DMS153 treated with DMSO at 0.1 percent for 48 hours (cell line): ENCODE measurements around the gene LRP8.

Experiments used
- DNase-seq: peaks from one replicate; lab custom pipeline; 2025; ENCODE audit not compliant: unreplicated experiment; lab: John Stamatoyannopoulos, UW

Gene LRP8

DNA sequence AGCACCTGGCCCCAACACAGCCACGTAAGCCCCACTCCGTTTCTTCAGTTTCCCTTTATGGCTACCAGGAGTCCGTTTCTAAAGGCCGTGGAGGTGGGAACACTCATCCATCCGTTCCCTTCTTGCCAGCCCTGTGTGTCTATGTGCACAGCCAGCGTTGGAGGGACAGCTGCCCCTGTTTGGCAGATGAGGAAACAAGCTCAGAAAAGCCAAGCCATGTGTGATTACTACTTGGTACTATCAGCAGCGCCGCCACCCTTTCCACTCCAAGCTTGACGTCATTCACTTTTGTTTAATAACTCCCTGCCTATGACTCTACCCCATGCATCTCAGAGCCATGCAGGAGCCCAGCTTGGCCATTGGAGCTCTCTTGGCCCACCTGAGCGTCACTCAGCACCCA lies 3.5 kb downstream of the LRP8 start:
- no peak for DNase-seq

DNA sequence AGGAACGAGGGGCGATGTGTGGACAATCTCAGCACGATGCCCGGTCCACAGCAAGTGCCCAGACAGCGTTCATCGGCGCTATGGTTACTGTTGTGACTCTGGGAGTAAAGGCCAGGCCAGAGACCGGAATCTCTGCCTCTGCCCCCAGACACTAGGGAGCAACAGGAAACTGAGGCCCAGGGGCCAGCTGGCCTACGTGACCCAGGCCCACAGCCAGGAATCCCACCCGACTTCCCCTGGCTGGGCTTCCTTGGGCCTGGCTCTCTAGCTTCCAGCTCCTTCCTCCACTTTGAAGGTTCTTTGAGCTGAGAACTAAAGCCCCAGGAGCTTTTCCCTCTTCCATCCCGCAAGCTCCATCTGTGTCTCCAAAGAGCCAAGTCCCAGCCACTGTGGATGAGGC lies 4.6 kb downstream of the LRP8 start:
- DNase-seq, result no peak

DNA sequence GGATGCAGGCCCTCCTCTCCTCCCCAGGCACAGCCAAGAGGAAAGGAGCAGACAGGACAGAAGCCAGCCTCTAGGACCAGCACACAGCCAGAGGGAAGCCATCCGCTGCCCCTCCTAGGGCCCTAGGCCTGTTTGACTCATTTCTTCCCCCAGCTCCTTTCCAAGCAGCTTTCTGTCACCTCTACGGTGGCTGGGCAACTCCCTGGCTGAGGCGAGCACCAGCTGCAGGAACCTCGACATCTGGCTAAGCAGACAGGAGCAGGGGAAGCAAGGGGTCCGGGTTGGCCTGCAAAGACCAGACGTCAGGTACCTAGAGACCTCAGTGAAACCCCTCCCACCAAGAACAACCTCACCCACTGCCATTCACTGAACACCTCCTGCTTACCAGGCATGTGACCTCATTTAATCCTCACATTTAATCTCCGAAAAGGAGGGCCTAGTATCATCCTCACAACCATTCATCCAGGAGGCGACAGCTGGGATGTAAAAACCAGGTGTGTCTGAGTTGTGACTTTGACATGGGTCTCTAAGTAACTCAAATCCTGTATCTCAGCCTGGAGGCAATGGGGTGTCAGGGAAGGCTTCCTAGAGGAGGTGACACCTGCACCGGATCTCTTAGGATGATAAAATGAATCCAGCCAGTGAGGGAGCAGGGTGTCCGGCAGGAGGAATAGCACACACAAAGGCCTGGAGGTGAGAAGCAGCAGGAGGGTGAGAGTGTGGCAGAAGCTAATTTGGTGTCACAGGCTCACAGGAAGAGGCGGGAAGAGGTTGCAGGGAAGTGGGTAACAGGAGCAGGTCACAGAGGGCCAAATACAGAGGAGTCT lies 5.9 kb downstream of the LRP8 start:
- no peak for DNase-seq

DNA sequence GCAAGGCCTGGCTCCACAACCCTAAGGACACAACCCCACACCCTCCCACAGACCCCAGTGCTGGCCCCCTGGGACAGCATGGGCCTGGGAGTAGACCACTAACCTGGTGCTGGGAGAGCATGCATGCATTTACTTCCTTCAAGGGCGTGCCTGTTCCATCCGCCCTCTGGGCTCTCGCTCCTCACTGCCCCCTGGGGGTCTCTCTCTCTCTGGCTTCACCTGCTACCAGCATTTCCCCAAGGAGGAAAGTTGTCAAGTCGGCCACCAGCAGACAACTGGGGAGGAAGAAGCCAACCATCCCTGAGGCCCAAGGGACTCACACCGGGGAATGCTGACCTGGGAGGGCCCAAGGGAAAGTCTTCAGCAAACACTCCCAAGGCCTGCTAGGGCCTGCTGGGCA lies 6.5 kb downstream of the LRP8 start:
- DNase-seq, result no peak

DNA sequence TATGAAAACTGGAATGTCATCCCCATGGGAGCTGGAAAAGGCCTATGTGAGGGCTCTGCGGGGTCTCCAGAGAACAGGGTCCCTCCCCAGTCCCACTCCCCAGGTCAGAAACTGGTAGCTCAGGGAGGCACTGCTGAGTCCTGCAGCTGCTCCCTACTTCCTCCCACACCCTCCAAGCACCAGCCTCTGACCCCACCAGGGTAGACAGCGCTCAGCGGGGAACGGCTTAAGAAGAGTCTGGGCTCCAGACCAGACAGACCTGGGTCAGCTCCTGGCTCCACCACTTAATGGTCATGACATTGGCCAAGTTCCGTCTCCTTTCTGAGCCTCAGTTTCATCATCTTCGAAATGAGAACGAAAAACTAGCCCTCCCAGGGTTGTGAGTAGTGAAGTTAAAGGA lies 7.2 kb downstream of the LRP8 start:
- no peak for DNase-seq

DNA sequence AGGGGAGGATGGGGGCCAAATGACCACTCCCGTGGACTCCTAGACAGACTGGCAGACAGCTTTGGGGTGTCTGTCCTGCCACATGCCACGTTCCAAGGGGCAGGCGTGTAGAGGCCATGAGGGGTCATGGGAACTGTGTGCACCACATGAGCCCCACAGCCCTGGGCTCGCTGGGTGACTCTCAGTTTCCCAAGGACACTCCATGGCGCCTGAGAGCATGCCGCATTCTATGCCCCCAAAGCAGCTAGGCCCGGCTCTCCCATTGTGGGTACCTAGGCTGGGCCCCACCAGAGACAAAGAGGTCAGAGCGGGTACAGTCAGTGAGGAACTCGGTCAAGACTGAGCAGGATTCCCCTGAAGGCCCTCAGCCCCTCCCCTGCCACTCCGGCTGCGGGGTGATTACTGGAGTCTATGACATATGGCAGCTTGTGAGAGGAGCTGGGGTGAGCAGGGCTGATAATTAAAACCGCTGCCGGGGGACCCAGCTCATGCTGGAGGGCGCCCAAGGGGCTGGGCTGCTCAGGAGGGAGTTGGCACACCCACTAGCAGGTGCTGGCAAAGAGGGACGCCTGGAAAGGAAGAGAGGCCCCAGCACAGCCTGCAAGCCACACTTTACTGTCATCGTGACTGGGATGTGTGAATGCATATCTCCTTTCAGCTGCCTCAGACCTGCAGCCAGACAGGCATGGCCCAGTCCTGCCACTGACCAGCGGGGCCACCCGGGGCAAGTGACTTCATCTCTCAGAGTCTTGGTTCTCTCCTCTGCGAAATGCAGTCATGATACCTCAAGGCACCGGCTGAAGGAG lies 8.4 kb downstream of the LRP8 start:
- DNase-seq, result no peak

DNA sequence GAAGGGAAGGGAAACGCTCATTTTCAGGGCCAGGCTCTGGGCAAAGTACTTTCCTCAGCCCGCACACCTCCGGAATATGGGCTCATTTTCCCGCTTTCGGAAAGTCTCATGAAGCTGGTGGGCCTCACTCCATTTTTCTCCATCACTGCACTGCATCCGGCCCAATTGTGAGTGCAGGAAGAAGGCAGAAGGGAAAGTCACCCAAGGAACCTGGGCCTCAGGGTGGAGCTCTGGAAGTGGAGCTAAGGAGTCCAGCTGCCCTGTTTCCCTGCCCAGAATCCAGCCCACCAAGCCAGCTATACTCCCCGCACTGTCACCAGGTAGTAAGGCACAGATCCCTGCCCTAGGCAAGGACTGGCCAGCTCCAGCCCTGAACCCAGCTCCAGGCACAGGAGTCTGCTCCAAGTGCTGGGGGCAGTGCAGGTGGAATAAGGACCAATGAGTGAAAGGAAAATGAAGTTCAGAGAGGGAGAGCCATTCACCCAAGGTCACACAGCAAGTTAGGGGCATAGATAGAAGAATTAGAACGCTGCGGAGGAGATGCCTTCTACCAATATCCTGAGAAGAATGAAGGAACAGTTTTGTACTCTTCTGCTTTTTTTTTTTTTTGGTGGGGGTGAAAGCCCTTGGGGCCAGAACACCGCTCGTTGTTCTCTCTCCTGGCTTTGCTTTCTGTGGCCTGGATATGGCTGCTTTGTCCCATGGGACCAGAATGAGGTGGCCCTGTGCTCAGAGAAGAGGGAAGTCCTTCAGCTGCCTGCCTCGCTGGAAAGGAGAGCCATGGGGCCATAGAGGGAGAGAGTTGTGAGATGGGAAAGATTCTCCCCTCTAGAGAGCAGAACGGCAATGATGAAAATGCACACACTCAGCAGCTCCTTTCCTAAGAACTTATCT lies 10.0 kb downstream of the LRP8 start:
- DNase-seq, result no peak

DNA sequence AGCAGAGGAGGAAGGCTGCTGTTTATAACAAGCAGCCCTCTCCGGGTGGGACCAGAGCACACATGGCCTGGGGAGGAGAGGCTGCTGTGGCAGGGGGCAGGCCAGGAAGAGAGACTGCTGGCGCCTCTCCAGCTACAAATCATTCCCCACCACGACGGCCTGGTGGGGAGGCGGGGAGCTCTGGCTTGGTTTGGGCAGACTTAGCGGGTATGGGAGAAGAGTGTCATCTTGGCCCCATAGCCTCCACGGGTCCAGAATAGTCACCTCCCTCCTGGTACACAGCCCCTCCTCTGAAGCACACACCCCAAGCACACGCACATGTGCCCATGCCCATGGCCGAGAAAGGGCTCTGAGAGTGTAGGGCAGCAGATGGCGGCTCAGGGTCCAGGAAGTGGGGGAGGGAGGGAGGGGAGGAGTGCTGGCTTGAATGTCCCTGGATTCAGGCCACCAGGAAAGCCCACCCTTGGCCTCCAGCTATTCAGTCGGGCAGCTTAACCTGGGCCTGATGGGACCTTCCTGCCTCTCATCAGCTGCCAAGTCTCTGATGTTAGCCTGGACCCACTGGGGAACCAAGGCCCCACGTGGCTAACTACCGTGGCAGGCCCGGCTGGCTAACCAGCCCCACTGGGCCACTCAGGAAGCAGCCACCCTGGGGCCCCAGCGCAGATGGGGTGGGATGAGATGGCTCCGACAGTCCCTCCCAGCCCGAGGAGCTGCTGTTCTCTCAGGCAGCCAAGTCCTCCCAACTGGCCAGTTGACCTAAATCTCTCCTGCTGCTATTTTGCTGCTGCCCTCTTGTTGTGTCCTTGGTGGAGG lies 10.9 kb downstream of the LRP8 start:
- no peak for DNase-seq

DNA sequence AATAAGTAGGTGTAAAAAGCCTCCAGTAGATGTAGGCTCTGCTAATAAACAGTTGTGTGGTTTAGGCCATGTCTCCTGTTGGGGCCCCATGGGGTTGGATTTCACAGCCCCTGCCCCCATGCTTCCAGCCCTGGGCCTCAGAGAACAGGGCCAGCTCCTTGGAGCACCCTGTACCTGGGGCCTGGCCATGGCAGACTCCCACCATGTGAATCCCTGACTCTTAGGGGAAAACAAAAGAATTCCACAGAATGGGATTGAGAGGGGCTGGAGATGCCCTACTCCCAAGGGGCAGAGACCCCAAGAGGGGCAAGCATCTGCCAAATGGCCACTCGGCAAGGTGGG lies 11.5 kb downstream of the LRP8 start:
- DNase-seq, result no peak

DNA sequence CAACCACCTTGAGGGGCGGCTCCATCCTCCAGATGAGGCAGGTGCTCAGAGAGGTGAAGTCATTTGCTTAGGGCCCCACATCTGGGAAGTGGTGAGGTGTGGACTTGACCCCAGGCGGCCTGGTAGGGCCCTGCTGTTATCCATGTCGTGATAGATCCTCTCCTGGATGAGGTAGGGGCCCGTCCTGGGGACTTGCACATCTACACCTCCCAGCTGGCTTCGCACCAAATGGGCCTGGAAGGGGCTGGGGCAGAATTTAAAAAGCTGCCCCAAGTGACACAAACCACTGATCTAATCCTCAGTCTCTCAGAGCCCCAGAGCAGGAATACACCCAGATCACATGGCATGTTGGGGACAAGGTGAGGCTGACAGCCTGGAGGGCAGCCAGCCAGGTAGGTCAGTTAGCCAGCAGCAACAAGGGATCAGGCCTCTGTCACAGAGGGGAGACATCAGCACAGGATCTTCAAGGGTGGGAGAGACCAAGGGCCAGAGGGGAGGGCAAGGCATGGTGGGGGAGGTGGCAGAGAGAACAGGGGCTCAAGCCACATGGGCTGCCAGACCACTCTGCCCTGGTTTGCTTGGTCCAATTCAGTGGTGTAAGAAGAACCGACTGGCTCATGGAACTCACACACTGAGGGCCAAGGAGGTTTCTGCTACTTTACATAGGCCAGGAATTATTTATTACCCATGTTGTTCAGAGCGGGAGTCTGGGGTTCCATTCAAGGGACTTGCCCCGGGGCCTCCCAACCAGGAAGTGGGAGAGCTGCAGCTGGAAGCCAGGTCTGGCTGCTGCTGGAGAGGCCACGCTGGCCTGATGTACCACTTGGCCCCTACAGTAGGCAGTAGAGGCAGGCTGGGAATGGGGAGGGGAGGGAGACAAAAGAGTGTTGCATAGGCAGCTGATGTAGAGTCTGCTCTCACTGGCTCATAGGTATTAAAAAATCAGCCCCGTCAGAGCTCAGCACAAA lies 12.1 kb downstream of the LRP8 start:
- DNase-seq, result no peak

DNA sequence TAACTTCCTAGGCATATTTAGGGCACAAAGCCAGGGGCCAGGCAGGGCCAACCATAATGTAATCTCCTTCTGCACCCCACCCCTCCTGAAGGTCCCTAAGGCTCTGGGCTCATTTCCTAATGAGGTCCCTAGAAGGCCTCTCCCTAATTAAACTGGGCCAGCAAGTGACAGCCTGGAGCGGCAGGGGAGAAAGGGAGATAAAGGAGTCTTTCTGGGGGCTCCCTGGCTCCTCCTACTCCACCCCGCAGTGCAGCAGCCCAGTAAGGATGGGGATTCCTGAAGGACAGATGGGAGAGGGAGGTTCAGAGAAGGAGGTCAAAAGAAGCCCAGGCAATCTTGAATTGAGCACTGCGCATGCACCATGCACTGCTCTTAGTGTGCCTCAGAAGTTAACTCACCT lies 12.8 kb downstream of the LRP8 start:
- DNase-seq, result no peak

DNA sequence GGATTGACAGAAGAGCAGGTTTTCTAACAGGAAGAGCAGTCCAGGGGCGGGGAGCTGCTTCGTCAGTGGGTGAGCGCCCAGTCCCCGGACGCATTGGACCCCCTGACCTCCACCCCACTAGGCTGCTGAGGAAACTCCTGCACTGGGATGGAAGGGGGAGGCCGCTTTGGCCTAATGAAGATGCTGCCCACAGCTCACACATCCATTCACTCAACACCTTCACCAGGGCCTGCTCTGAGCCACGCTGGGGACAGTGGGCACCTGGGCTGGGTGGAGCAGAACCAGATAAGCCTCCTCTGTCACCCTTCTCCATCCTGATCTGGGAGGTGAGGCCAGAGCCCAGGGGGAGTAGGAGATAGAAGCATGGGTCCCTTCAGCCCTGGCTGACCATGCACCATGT lies 13.3 kb downstream of the LRP8 start:
- no peak for DNase-seq

DNA sequence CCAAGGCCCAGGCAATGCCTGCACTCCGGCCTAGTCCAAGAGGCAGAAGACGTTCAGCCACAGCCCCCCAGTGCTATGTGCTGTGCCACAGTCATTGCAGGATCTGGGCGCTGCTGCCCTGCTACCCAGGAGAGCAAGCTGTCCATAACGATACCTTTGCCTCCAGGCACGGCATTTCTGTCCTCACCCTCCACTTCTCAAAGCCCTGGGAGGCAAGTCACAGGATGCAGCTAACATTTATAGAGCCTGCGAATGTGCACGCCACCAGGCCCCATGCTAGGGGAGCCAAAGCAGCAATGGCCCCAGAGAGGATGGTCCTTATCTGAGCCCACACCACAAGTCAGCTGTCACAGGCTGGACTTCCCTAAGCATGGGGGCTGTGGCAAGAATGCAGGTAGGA lies 13.8 kb downstream of the LRP8 start:
- DNase-seq, result no peak

DNA sequence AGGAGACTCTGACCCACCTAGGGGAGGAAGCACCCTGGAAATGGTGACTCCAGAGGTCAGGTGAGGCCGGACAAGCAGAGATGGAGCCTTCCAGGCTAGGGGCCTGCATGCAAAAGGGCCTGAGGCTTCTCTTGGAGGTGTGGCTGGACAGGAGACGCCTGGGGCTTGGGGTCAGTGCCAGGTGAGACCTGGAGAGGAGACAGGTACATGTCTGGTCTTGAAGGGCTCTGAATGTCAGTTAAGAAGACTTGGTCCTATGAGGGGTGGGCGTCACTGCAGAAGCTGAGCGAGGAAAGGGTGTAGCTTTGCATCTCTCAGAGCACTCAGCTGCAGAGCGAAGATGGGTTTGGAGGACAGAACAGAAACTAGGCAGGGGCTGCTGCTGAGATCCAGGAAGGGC lies 14.3 kb downstream of the LRP8 start:
- DNase-seq, result no peak

DNA sequence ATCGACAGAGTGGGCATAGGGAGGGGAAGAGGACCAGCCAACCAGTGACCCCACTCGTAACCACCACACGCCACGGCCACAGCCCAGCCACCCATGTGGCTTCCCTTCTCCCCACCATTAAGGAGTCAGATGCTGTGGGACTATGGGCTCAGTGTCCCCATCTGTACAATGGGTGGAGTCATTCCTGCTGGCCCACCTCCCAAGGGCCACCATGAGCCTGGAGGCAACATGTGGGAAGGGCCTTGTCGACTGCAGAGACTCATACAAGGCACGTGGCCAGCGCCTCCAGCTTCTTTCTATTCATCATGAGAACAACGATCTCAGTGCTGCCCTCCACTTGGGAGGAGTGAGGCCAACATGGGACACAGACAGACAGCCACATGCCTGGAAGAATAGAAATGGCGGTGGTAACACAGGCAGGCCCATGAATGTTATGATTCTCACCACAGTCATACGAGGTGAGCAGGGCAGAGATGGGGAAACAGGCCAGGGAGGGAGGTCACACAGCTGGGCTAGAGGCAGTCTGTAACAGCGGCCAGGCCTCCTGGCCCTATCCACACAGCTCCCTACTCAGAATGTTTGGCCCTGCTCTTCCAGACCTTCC lies 16.1 kb downstream of the LRP8 start:
- no peak for DNase-seq

DNA sequence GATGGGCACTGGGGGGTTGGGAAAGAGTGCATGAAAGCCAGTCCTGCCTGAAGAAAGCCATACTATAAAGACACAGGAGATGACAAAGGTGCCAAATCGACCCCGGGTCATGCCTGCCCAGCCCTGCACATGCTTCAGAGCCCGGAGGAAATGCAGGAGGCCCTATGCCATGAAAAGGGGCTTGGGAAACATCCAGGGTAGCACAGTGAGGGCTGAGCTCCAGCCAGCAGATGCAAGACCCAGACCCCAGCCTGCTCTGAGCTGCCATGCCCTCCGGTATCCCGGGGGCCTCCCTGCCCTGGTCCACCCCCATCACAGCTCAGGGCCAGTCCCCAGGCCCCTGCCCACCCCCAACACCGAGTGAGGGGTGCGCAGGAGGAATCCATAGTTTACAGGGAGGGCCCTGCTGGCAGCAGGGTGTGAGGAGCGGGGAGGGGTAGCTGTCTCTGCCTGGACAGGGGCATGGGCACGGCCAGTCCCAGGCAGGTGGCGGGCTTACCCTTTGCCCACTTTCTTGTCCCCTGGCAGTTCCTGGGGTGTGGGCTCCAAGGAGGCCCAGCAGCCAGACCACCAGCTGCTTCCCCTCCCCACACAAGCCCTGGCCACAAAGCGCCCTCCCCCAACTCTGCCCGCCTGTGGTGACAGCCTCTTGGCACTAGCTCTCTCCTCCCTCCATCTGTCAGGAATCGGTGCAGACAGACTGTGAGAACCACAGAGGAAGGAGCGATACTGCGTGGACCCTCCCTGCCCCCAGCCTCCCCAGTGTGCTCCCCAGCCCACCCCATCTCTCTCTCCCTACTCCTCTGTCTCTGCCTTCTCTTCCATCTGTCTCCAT lies 16.8 kb downstream of the LRP8 start:
- no peak for DNase-seq

DNA sequence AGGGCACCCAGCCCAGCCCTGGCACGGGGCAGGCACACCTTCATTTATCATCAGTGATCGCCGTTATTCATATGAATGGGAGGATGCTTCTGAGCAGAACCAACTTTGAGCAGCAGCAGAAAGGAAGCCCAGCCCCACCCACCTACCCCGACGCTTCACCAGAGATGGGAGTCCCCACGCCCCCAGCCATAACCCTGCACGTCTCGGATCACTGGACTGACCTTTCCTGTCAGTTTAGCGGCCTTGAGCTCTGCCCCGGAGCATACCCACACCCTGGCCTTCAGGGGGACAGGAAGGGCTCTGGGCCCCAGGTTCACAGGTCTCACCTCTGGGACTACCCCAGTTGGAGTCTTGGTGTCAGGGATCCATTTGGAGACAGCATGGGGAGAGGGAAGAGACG lies 18.1 kb downstream of the LRP8 start:
- DNase-seq, result no peak

DNA sequence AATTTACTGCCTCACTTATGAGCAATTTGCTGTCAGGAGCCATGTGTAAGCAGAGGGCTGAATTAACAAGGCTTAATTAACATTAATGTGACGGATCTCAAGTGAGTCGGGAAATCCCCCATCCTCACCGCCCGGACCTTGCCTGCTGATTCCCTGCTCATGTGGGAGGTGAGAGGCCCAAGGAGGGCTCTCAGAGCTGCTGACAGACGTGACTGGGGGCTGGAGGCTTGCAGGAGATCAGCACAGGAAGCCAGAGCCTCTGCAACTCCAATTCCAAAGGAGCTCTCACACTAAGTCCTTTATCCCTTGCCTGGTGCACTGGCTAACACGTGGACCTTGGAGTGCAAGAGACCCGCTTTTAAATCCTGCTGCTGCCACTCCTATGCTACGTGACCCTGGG lies 19.4 kb downstream of the LRP8 start:
- no peak for DNase-seq
